Right forelimb (tissue), 1 donor: Measurements from ENCODE around the gene TERF2IP.
A peak's percentile ranks its signal among the peaks of the same experiment; 100 is the strongest.

Source experiments
- DNase-seq: peaks from one replicate; pipeline ENCODE4 v3.0.0-alpha.2; 2018

The TERF2IP gene

GRCh38 chr16:75644240-75645012 is 3.1 kb upstream of the TERF2IP start:
- DNase-seq = no peak

DNA sequence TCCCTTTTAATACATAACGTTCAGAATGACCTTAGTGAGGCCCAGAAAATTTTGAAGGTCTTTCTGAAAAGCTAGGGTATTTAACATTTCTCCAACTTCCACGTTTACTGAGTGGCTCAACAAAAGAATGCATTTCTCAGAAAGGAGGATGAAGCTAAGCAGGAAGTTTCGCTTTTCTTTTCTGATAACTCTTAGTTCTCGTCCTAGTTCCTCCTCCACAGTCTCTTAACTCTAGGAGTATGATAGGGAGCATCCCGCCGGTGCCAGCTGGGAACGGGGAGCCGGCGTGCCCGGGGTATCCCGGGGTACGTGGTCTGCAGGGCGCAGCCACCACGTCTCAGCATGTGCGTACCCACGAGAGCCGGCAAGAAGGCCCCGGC is 471 bp upstream of the TERF2IP start:
- DNase-seq = no peak

- DNase-seq = peak; percentile 92
Observed at GRCh38 chr16:75648265-75649076, 898 bp downstream of the TERF2IP start.

DNA sequence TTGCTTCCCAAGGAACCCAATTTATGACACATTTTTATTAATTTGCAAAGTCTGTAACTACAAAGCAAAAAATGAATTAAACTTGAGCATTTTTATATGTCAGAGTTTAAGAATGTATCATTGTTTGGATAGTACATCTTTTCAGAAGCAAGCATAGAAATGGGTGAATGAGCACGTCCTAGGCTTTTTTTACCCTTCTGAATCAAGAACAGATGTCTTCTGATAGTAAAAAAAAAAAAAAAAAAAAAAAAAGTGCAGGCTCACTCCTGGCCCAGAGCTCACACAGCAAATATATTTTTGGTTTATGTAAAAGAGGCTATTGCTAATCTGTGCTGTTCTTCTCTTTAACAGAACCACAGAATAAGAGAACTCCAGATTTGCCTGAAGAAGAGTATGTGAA is 6.3 kb downstream of the TERF2IP start:
- DNase-seq = no peak

DNA sequence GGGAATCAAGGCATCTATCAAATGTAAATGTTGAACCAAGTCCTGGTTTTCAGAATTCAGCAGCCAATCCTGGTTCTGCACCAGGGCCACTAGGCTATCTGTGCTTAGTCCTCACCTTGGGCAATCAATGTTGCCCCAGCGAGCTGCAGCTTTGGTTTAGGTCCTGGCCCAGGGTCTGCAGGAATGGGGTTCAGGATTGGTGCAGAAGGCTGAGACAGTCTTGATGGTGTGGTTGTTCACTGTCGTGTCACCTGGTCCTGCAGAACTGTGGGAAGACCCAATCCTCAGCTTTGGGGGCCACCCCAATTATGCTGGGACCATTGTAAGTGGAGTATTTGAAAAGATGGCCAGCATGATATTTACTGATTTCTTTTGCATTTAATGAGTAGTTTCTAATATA is 10.6 kb downstream of the TERF2IP start:
- DNase-seq = no peak

- no peak for DNase-seq
Observed at GRCh38 chr16:75660321-75660720, 12.7 kb downstream of the TERF2IP start.

GRCh38 chr16:75660726-75661302 is 13.2 kb downstream of the TERF2IP start:
- DNase-seq = no peak

GRCh38 chr16:75667503-75667902 is 19.9 kb downstream of the TERF2IP start:
- DNase-seq = no peak

- DNase-seq = no peak
Observed at GRCh38 chr16:75676909-75677308, 29.3 kb downstream of the TERF2IP start, which contains the start of gene CPHXL2. Gene CPHXL2 (minus strand): TSS chr16:75677009. CDS start chr16:75676999, 10 bp downstream.

- DNase-seq = no peak
Observed at GRCh38 chr16:75679366-75679765, 31.8 kb downstream of the TERF2IP start.

DNA sequence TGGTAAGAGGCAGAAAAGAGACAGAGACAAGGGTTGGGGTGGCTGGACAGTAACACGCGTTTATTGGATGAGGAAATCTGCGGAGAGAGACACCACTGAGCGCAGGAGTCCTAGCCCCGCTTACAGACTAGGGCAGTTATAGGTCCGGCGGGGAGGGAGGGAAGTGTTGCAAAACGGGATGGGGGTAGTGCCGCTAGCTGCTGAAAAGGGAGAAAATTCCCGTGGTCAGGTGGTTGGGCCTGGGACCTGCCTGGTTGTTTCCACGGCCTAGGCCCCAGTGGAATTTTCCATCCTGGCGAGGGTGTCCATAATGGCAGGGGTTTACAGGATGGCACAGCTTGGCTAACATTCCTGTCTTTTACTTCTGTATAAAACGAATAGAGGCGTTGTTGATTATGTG is 34.7 kb downstream of the TERF2IP start:
- DNase-seq = no peak

GRCh38 chr16:75687361-75687760 is 39.8 kb downstream of the TERF2IP start:
- no peak for DNase-seq

- no peak for DNase-seq
Observed at GRCh38 chr16:75695708-75696107, 48.1 kb downstream of the TERF2IP start.

GRCh38 chr16:75697571-75697970 is 50.0 kb downstream of the TERF2IP start:
- no peak for DNase-seq

GRCh38 chr16:75701361-75701760 is 53.8 kb downstream of the TERF2IP start, which contains the start of gene DUXB:
Gene DUXB (minus strand): TSS chr16:75701461. CDS start chr16:75701418, 43 bp downstream.
- DNase-seq = no peak

DNA sequence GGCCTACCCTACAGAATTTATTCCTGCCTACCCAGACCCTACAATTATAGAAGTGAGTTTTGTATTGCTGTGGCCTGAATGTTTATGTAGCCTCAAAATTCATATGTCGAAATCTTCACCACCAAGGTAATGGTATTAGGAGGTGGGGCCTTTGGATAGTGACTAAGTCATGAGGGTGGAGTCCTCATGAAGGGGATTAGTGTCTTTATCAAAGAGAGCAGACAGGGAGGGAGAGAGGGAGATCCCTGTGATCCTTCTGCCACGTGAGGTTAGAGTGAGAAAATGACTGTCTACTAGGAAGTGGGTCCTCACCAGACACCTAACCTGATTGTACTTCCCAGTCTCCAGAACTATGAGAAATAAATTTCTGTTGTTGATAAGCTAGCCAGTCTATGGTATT is 54.7 kb downstream of the TERF2IP start:
- DNase-seq = no peak

- DNase-seq = no peak
Observed at GRCh38 chr16:75703306-75703705, 55.7 kb downstream of the TERF2IP start.
